22Rv1 (cell line): ENCODE results near the gene POLN.

Experiments used
- ZFX ChIP-seq: fragments of 450-650 bp; IDR thresholded peaks from 2 replicates; pipeline ENCODE4 v1.6.1; 2017; ENCODE audit warnings: antibody characterized with exemption, borderline replicate concordance
- TF ChIP-seq, protein P1 (sequence below): fragments of 450-650 bp; IDR thresholded peaks from 2 replicates; pipeline ENCODE4 v1.5.1; 2017; ENCODE audit warnings: mild to moderate bottlenecking

DNA sequence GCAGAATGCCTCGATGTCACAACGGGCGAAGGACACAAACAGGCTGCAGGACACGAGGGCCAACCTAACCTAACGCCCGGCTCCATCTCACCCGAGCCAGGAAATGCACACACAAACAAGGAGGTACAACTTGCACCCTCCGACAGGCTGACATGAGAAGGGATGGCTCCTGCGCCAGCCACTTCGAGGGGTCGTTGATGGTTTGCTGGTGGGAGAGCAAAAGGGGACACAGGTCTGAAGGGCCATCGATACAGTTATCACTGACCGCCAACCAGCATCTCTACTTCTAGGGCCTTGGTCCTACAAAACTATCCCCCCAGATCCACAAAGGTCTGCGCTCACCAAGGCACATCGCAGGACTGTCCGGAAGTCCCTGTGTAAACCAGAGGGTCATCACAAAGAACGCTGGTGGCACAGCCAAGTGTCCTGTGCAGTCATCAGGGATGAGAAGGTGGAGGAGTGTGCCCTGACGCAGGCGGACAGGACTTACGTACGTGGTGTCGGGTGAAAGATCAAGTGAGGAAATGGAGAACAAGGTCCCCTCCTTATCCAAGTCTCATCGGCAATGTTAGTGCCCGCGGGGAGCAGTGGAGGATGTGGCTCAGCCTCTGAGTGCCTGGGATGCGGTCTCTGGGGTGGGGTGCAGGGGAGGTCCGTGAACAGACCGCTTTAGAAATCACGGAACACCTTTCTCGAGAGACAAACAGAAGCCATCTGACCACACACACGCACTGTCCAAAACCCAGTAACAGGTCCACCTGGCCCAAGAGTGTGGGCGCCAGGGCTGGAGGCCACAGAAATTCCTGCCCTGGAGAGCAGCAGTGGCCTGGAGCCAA, 13.0 kb upstream of the POLN start:
- TF ChIP-seq, protein P1, sequence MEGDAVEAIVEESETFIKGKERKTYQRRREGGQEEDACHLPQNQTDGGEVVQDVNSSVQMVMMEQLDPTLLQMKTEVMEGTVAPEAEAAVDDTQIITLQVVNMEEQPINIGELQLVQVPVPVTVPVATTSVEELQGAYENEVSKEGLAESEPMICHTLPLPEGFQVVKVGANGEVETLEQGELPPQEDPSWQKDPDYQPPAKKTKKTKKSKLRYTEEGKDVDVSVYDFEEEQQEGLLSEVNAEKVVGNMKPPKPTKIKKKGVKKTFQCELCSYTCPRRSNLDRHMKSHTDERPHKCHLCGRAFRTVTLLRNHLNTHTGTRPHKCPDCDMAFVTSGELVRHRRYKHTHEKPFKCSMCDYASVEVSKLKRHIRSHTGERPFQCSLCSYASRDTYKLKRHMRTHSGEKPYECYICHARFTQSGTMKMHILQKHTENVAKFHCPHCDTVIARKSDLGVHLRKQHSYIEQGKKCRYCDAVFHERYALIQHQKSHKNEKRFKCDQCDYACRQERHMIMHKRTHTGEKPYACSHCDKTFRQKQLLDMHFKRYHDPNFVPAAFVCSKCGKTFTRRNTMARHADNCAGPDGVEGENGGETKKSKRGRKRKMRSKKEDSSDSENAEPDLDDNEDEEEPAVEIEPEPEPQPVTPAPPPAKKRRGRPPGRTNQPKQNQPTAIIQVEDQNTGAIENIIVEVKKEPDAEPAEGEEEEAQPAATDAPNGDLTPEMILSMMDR = no peak
- TF ChIP-seq ZFX = no peak
